Esophagus muscularis mucosa (tissue), 4 donors: Measurements from ENCODE around the gene TMCC1. TPM values are rescaled to one million over a fixed set of nuclear protein-coding genes. Genes with fewer than 3 reads are reported as not detected.
"Not testable (repeated sequence)": the region's sequence is repeated elsewhere in the genome, so short reads cannot be mapped to it uniquely, and the experiment has no call there.

Experiments used
- DNase-seq: peaks from one replicate; pipeline ENCODE4 v3.0.0-alpha.2; 2017; ENCODE audit errors: extremely low spot score
- H3K27ac ChIP-seq, 4 donors: fragments of 200-600 bp; sonication (generic); replicated peaks in 1 of 4; 1 replicate in 3 of 4; 2 replicates in 1 of 4; pipeline ENCODE4 v1.5.1; 2016 to 2019; ENCODE audit warnings: mild to moderate bottlenecking in 1 of 4
- H3K27me3 ChIP-seq, 4 donors: fragments of 200-600 bp; sonication (generic); one replicate each; pipeline versions ENCODE4 v1.5.1 to v1.6.0; 2016 to 2019
- H3K36me3 ChIP-seq, 4 donors: fragments of 200-600 bp; sonication (generic); one replicate each; pipeline ENCODE4 v1.5.1; 2016 to 2019
- H3K4me1 ChIP-seq, 4 donors: fragments of 200-600 bp; sonication (generic); one replicate each; pipeline ENCODE4 v1.5.1; 2016 to 2019
- H3K4me3 ChIP-seq, 4 donors: fragments of 200-600 bp; sonication (generic); 1 replicate in 2 of 4; 2 replicates in 2 of 4; pipeline ENCODE4 v1.5.1; 2016 to 2019; ENCODE audit warnings: mild to moderate bottlenecking in 4 of 4, moderate library complexity in 1 of 4
- H3K9me3 ChIP-seq, 4 donors: fragments of 200-600 bp; sonication (generic); 1 replicate in 3 of 4; 2 replicates in 1 of 4; pipeline ENCODE4 v1.5.1; 2016 to 2019
- EP300 ChIP-seq: sonication (generic); formaldehyde crosslinking; IDR thresholded peaks from one replicate; pipeline ENCODE4 v1.6.1; 2017; ENCODE audit warnings: antibody characterized with exemption
- POLR2A ChIP-seq: fragments of 450-650 bp; IDR thresholded peaks from one replicate; pipeline ENCODE4 v1.6.1; 2017; ENCODE audit warnings: antibody characterized with exemption, moderate library complexity, mild to moderate bottlenecking, low read depth
- POLR2AphosphoS5 ChIP-seq, 2 donors: sonication (generic); formaldehyde crosslinking; IDR thresholded peaks; one replicate each; pipeline ENCODE4 v1.6.1; 2017; ENCODE audit warnings: antibody characterized with exemption in 2 of 2
- WGBS: methylation state at CpG from one replicate; pipeline ENCODE4 v1.1.5; 2018; 5-methylcytosine and 5-hydroxymethylcytosine counted together
- intact Hi-C: fragments of 100-400 bp; cut with DNase I; formaldehyde crosslinking; loops from one replicate; pipeline ENCODE4 v1.15.1; 2023
- total RNA-seq, 4 donors: library from RNA; depleted of rRNA; stranded (reverse); fragments of >200 nt; gene quantifications; one replicate each; pipeline versions ENCODE4 v1.1.0 to v1.2.1, GENCODE V29; 2016
- TF ChIP-seq, protein P1 (sequence below), 3 experiments: fragments of 200-600 bp in 2 of 3; fragments of 450-650 bp in 1 of 3; sonication (generic) in 2 of 3; IDR thresholded peaks; one replicate each; pipeline ENCODE4 v1.5.1; 2017 to 2019; ENCODE audit warnings: antibody characterized with exemption in 3 of 3, mild to moderate bottlenecking in 2 of 3, moderate library complexity in 1 of 3

Gene TMCC1
- total RNA-seq, 4 donors from 2014 or later = 24.5 to 36.2 (median 28.9) TPM

GRCh38 chr3:129611446-129611800, 282.1 kb downstream of the TMCC1 start:
- peak overlapping the region; percentile 59 to 68 (median 60) for H3K27ac ChIP-seq
- no peaks in the 10 kb centered on the region for H3K36me3 ChIP-seq
- no peaks in the 10 kb centered on the region for H3K27me3 ChIP-seq
- H3K4me1 ChIP-seq = peaks cover 72 to 85% (median 83%) of the 10 kb centered on the region in 4 donors
- no peaks in the 10 kb centered on the region for H3K9me3 ChIP-seq
- no peak for TF ChIP-seq POLR2AphosphoS5 (IDR thresholded peaks at IDR 0.05)
- no peak for TF ChIP-seq POLR2A
- TF ChIP-seq, protein P1, sequence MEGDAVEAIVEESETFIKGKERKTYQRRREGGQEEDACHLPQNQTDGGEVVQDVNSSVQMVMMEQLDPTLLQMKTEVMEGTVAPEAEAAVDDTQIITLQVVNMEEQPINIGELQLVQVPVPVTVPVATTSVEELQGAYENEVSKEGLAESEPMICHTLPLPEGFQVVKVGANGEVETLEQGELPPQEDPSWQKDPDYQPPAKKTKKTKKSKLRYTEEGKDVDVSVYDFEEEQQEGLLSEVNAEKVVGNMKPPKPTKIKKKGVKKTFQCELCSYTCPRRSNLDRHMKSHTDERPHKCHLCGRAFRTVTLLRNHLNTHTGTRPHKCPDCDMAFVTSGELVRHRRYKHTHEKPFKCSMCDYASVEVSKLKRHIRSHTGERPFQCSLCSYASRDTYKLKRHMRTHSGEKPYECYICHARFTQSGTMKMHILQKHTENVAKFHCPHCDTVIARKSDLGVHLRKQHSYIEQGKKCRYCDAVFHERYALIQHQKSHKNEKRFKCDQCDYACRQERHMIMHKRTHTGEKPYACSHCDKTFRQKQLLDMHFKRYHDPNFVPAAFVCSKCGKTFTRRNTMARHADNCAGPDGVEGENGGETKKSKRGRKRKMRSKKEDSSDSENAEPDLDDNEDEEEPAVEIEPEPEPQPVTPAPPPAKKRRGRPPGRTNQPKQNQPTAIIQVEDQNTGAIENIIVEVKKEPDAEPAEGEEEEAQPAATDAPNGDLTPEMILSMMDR (IDR thresholded peaks at IDR 0.05) = no peak
- TF ChIP-seq EP300 = no peak
- no peak for DNase-seq
- intact Hi-C loops = no loop called here
- no peak overlapping the region for H3K4me3 ChIP-seq
- 88% methylated on average over 9 of the region's 9 CpGs for WGBS

DNA sequence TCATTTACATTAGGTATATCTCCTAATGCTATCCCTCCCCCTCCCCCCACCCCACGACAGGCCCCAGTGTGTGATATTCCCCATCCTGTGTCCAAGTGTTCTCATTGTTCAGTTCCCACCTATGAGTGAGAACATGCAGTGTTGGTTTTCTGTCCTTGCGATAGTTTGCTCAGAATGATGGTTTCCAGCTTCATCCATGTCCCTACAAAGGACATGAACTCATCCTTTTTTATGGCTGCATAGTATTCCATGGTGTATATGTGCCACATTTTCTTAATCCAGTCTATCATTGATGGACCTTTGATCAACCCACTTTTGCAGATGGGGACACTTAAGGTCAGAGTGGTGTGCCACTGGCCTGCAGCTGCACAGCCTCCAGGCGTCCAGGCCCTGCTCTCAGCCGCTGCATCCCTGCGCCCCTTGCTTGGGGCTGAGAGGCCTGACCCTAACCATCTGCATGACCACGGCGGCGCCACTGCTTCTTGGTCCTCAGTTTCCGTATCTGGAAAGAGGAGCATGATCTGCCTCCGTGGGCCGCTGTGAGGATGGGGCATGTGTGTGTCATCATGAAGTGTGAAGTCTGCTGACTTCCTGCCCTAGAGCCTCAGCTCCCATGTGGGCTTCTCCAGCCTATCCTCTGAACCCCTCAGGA, 282.6 kb downstream of the TMCC1 start:
- 85% methylated on average over 11 of the region's 11 CpGs for WGBS
- H3K36me3 ChIP-seq, H3K4me3 ChIP-seq, DNase-seq, H3K9me3 ChIP-seq, intact Hi-C loops, H3K27me3 ChIP-seq: not testable (repeated sequence)
- Histone ChIP-seq H3K27ac (peak overlapping the region; percentile 59 to 68 (median 60)), H3K4me1 (peaks cover 70 to 85% (median 83%) of the 10 kb centered on the region in 4 donors)

DNA sequence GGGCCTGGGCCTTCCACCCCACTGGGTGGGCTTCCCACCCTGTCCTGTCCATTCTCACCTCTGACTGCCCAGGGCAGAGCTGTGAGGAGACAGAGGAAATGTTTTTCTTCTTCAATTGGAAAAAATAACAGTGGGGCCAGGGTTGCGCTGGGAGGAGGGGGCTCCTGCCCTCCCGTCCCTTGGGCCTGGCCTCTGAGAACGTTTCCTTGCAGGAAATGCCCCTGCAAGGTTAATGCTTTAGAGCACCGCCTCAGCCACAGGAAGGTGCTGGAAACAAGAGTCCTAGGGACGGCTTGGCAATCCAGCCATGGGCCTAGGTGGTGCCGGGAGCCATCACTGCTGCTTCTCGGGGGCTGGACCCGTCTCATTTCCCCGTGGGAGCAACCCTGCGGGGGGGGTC, 283.2 kb downstream of the TMCC1 start:
- H3K4me1 ChIP-seq = peaks cover 67 to 85% (median 83%) of the 10 kb centered on the region in 4 donors
- H3K27ac ChIP-seq = peak overlapping the region in 3 of 4 donors; percentile 1 to 58 (median 44)
- TF ChIP-seq POLR2AphosphoS5 (IDR thresholded peaks at IDR 0.05) (no peak), POLR2A (no peak), EP300 (no peak)
- TF ChIP-seq, protein P1 (IDR thresholded peaks at IDR 0.05) = no peak
- WGBS = 52% methylated on average over 10 of the region's 10 CpGs
- intact Hi-C loops = no loop called here
- no peaks in the 10 kb centered on the region for H3K9me3 ChIP-seq
- no peak overlapping the region for H3K4me3 ChIP-seq
- DNase-seq = no peak
- H3K36me3 ChIP-seq = no peaks in the 10 kb centered on the region
- peaks cover 0 to 11% (median 5%) of the 10 kb centered on the region in 4 donors for H3K27me3 ChIP-seq

- 50% methylated on average over 3 of the region's 3 CpGs for WGBS
- intact Hi-C loops = no loop called here
- no peaks in the 10 kb centered on the region for H3K36me3 ChIP-seq
Measured at GRCh38 chr3:129609591-129610182, 283.8 kb downstream of the TMCC1 start.

DNA sequence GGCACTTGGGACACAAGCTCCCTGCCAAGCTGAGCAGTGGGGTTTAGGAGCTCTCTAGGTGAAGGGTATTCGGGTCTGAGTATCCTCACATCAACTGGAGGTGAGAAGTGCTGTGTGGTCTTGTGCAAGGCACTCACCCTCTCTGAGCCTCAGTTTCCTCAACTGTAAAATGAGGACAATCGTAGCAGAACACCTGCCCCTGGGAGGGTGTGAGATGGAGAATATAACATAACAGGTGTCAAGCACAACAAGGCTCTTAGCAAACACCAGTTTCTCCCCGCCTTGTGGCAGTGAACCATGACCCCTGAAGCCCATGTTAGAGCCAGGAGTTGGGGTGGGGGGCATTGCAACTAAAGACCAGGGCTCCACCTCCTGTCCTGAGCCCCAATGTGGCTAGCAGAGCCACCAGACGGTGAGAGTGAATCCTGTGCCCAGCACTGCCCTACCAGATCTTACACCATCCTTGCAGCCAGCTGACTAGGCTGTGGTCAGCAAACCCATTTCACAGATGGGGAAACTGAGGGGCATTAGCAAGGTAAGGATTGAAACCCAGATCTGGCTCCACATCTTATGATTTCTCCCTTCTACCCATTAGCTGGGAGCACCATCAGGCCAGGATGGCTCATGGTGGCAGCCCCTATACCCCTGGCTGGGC, 284.4 kb downstream of the TMCC1 start:
- Histone ChIP-seq H3K27ac (peak overlapping the region in 3 of 4 donors; percentile 82 to 88 (median 86)), H3K27me3 (peaks cover 0 to 20% (median 10%) of the 10 kb centered on the region in 4 donors), H3K36me3 (no peaks in the 10 kb centered on the region), H3K9me3 (no peaks in the 10 kb centered on the region), H3K4me1 (peaks cover 63 to 86% (median 83%) of the 10 kb centered on the region in 4 donors), H3K4me3 (no peak overlapping the region)
- intact Hi-C loops = no loop called here
- no peak for DNase-seq
- 86% methylated on average over 1 of the region's 4 CpGs for WGBS
- TF ChIP-seq EP300 = no peak
- TF ChIP-seq POLR2AphosphoS5 (IDR thresholded peaks at IDR 0.05) = no peak
- TF ChIP-seq, protein P1 (IDR thresholded peaks at IDR 0.05) = no peak
- TF ChIP-seq POLR2A = no peak

More at GRCh38 chr3:129609591-129610182, 283.8 kb downstream of the TMCC1 start:
- Histone ChIP-seq H3K4me3 (no peak overlapping the region), H3K27ac (peak overlapping the region in 3 of 4 donors; percentile 1 to 82 (median 44)), H3K27me3 (peaks cover 0 to 17% (median 9%) of the 10 kb centered on the region in 4 donors), H3K9me3 (no peaks in the 10 kb centered on the region), H3K4me1 (peaks cover 63 to 85% (median 82%) of the 10 kb centered on the region in 4 donors)
- no peak for TF ChIP-seq POLR2A
- no peak for TF ChIP-seq EP300
- no peak for DNase-seq
